Cerebellar nuclear complex (tissue), 1 donor: ENCODE results near the gene TUBA8.
"Not testable (repeated sequence)": the region's sequence is repeated elsewhere in the genome, so short reads cannot be mapped to it uniquely, and the experiment has no call there.

Source experiments
- DNase-seq, 2 experiments: peaks; one replicate each; lab custom pipeline; 2025; lab: John Stamatoyannopoulos, UW

TUBA8 gene

GRCh38 chr22:18106550-18107341, 3.9 kb upstream of the TUBA8 start:
- DNase-seq: not testable (repeated sequence)

GRCh38 chr22:18108187-18108586, 2.4 kb upstream of the TUBA8 start:
- no peak for DNase-seq

- no peak for DNase-seq
Observed at GRCh38 chr22:18109410-18110193, 1.0 kb upstream of the TUBA8 start.

GRCh38 chr22:18110954-18111758, 547 bp downstream of the TUBA8 start:
- DNase-seq: no peak

GRCh38 chr22:18111759-18112330, 1.2 kb downstream of the TUBA8 start:
- DNase-seq: no peak

- no peak for DNase-seq
Observed at GRCh38 chr22:18112440-18112839, 1.8 kb downstream of the TUBA8 start.

GRCh38 chr22:18113680-18114394, 3.2 kb downstream of the TUBA8 start:
- no peak for DNase-seq

- no peak for DNase-seq
Observed at GRCh38 chr22:18114495-18114894, 3.9 kb downstream of the TUBA8 start.

GRCh38 chr22:18114976-18115652, 4.5 kb downstream of the TUBA8 start:
- no peak for DNase-seq

- no peak for DNase-seq
Observed at GRCh38 chr22:18115906-18116371, 5.3 kb downstream of the TUBA8 start.

GRCh38 chr22:18116634-18117033, 6.0 kb downstream of the TUBA8 start:
- no peak for DNase-seq

- no peak for DNase-seq
Observed at GRCh38 chr22:18118345-18118915, 7.8 kb downstream of the TUBA8 start.

GRCh38 chr22:18119409-18120110, 9.0 kb downstream of the TUBA8 start:
- DNase-seq: no peak

GRCh38 chr22:18120857-18121256, 10.2 kb downstream of the TUBA8 start:
- no peak for DNase-seq

- no peak for DNase-seq
Observed at GRCh38 chr22:18121506-18121905, 10.9 kb downstream of the TUBA8 start.

GRCh38 chr22:18121954-18122554, 11.4 kb downstream of the TUBA8 start:
- no peak for DNase-seq

GRCh38 chr22:18123476-18124025, 12.9 kb downstream of the TUBA8 start:
- not testable (repeated sequence) for DNase-seq

- no peak for DNase-seq
Observed at GRCh38 chr22:18126606-18127005, 16.0 kb downstream of the TUBA8 start.

- no peak for DNase-seq
Observed at GRCh38 chr22:18130018-18130417, 19.4 kb downstream of the TUBA8 start.
